Measurements from ENCODE around the gene GANC.

DNA sequence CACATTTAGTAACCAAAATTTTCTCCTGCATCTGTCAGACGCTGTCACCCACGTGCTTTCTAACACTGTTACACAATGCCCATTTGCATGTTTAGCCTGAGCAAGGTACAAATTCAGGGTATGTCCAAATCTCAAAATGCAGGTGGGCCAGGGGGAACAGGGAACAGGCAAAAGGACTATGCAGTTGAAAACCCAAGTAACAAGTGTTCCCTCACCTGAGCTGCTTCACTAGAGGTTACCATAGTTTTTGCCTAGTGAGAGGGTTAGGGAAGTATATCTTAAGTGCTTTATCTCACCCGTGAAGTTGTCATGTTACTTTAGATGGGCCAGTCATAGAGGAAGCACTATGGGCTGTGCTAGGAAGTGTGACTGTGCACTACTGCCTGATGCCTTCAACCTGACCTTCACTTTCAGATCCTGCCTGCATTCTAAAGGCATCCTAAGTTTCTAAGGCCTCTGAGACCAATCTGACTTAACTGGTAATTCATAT, 6.3 kb downstream of the GANC start:
- TF ChIP-seq ZNF138 (CRISPR knock-in tag; conservative IDR thresholded peaks at IDR 0.05), result no peak
- TF ChIP-seq, protein P1, sequence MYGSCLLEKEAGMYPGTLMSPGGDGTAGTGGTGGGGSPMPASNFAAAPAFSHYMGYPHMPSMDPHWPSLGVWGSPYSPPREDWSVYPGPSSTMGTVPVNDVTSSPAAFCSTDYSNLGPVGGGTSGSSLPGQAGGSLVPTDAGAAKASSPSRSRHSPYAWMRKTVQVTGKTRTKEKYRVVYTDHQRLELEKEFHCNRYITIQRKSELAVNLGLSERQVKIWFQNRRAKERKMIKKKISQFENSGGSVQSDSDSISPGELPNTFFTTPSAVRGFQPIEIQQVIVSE (CRISPR knock-in tag; IDR thresholded peaks at IDR 0.05; ENCODE audit: borderline replicate concordance), result no peak
- TF ChIP-seq, protein P2, sequence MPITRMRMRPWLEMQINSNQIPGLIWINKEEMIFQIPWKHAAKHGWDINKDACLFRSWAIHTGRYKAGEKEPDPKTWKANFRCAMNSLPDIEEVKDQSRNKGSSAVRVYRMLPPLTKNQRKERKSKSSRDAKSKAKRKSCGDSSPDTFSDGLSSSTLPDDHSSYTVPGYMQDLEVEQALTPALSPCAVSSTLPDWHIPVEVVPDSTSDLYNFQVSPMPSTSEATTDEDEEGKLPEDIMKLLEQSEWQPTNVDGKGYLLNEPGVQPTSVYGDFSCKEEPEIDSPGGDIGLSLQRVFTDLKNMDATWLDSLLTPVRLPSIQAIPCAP (CRISPR knock-in tag; IDR thresholded peaks at IDR 0.05), result no peak
- TF ChIP-seq ZSCAN18 (CRISPR knock-in tag; IDR thresholded peaks at IDR 0.05), result no peak

Data from WTC11 (cell line).